Neuron (in vitro differentiated cells): ENCODE measurements around the gene VSIG10L.
A peak's percentile ranks its signal among the peaks of the same experiment; 100 is the strongest.

ENCODE experiments used
- H2AFZ ChIP-seq: one replicate; pipeline ENCODE4 v1.6.1; 2013; ENCODE audit warnings: low read depth, mild to moderate bottlenecking, inconsistent platforms, low read length, moderate library complexity
- H3K27me3 ChIP-seq: one replicate; pipeline ENCODE4 v1.6.1; 2013; ENCODE audit warnings: low read length; ENCODE audit not compliant: insufficient read depth
- H3K36me3 ChIP-seq: one replicate; pipeline ENCODE4 v1.6.1; 2013; ENCODE audit warnings: low read length; ENCODE audit not compliant: insufficient read depth
- H3K4me1 ChIP-seq: one replicate; pipeline ENCODE4 v1.6.1; 2013; ENCODE audit warnings: low read length; ENCODE audit not compliant: insufficient read depth
- H3K4me3 ChIP-seq: 2 replicates; pipeline ENCODE4 v1.5.1; 2013; ENCODE audit warnings: mild to moderate bottlenecking, low read length, moderate library complexity
- H3K9me3 ChIP-seq: one replicate; pipeline ENCODE4 v1.6.1; 2013; ENCODE audit warnings: low read length

VSIG10L gene

GRCh38 chr19:51339313-51339686, 2.6 kb downstream of the VSIG10L start:
- peak overlapping the region; percentile 62 for H3K4me3 ChIP-seq
- H3K4me1 ChIP-seq, result no peaks in the 10 kb centered on the region
- peak overlapping the region; percentile 93 for H2AFZ ChIP-seq
- no peaks in the 10 kb centered on the region for H3K36me3 ChIP-seq
- H3K9me3 ChIP-seq, result no peaks in the 10 kb centered on the region
- H3K27me3 ChIP-seq, result peaks cover 3% of the 10 kb centered on the region

DNA sequence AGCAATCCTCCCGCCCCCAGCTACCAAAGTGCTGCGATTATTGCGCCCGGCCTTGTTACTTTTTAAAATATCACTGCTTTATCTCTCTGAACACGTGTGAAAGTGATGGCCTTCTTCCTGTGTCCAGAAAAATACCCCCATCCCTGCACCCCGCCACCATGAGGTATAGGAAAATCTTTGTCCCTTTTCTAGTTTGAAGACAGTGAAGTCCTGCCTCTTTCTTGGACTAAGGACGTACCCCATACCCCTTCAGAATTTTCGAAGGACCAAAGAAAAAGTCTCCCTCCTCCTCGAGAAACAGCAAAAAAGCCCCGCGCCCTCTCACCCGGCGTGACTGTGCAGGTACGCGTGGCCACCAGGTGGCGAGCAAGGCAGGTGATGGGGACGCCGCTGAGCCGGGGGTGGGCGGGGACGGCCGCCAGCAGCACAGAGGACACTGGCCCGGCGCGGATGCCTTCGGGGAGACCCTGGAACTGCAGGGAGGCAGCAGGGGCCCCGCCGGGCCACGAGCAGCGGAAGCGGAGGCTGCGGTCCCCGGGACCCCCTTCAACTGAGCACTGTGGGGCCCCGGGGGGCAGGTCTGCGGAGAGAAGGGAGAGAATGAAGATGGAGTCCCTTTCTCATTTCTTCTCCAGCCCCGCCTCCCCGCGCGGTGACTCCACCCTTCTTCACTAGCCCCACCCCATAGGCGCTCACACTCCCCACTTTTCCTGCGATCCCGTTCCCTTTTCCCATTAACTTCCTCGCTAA, 3.2 kb downstream of the VSIG10L start:
- Histone ChIP-seq H3K4me1 (no peaks in the 10 kb centered on the region), H3K36me3 (no peaks in the 10 kb centered on the region), H3K27me3 (peaks cover 3% of the 10 kb centered on the region), H2AFZ (peak overlapping the region; percentile 93), H3K9me3 (no peaks in the 10 kb centered on the region), H3K4me3 (peak overlapping the region; percentile 62)

DNA sequence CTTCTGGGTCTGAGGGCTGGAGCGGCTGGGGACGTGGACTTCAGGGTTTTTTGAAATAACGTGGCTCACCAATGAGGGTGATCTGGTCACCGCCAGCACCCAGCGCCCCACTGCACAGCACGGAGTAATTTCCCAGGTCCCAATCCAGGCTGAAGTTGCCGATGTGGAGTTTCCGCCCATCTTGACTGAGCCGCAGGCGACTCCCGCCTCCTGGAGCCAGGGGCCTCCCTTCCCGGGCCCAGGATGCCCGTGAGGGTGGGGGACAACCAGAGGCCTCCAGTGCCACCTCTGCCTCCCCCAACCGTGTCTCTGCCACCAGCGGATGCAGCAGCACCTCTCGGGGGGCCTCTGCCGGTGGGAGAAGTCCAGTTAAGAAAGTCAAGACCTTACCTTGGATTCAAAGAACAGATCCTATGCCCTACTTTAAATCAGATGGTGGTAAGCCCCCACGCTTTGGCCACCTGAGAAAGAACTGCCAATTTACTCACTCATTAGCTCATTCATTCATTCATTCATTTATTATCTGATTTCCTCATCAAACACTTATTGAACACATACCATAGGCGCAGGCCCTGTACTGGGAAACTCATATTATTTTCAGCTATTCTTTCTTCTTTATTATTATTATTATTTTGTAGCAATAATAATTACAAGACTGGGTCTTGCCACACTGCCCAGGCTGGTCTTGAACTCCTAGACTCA, 3.9 kb downstream of the VSIG10L start:
- Histone ChIP-seq H3K36me3 (no peaks in the 10 kb centered on the region), H2AFZ (no peak overlapping the region), H3K9me3 (no peaks in the 10 kb centered on the region), H3K4me3 (peak overlapping the region; percentile 62), H3K4me1 (no peaks in the 10 kb centered on the region), H3K27me3 (peaks cover 3% of the 10 kb centered on the region)

DNA sequence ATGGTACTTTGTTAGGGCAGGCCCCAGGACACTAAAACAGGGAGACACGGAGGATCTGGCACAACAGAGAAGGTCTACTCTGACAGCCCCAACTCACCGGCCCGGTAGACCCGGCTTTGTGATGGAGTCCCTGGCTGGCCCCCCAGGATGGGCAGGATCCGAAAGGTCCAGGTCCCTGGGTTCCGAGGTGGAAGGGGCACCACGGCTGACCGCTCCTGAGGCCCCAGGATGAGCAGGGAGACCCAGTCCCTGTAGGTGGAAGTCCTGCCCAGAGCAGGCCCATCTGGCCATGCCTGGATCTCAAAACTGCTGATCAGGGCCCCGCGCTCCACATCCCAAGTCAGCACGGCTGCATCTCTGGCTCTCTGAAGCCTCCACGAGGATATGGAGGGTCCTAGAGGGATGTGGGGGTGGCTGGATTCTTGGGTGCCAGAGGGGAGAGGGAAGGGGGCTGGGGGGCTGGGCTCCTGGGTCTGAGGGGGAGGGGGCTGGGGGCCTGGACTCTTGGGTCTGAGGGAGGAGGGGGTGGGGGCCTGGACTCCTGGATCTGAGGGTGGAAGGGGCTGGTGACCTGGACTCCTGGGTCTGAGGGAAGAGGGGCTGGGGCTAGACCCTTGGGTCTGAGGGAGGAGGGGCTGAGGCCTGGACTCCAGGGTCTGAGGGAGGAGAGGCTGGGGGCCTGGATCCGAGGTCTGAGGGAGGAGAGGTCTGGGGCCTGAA, 4.6 kb downstream of the VSIG10L start:
- H3K27me3 ChIP-seq, result peaks cover 3% of the 10 kb centered on the region
- no peaks in the 10 kb centered on the region for H3K4me1 ChIP-seq
- no peaks in the 10 kb centered on the region for H3K9me3 ChIP-seq
- no peak overlapping the region for H3K4me3 ChIP-seq
- no peak overlapping the region for H2AFZ ChIP-seq
- H3K36me3 ChIP-seq, result no peaks in the 10 kb centered on the region

- H2AFZ ChIP-seq, result no peak overlapping the region
- no peaks in the 10 kb centered on the region for H3K36me3 ChIP-seq
- no peaks in the 10 kb centered on the region for H3K4me1 ChIP-seq
- no peak overlapping the region for H3K4me3 ChIP-seq
- no peaks in the 10 kb centered on the region for H3K27me3 ChIP-seq
- no peaks in the 10 kb centered on the region for H3K9me3 ChIP-seq
Measured at GRCh38 chr19:51333836-51334460, 8.0 kb downstream of the VSIG10L start.

DNA sequence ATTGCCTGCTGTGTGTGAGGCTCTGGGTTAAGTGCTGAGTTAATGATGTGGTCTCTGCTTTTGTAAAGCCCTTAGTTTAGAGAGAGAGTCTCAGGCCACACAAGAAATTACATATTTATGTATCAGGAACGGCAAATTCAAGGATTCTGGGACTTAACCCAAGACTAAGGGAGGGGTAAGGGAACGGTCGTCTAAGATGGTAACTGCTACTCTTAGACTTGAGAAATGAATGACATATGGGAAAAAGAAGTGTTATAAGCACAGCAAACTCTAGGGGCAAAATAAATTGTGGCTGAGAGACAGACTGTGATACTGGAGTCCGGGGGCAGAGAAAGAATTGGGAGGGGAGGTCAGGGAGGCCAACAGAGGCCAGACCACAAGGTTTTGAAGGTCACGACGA, 10.2 kb downstream of the VSIG10L start:
- peaks cover 8% of the 10 kb centered on the region for H3K27me3 ChIP-seq
- H3K36me3 ChIP-seq, result no peaks in the 10 kb centered on the region
- no peaks in the 10 kb centered on the region for H3K4me1 ChIP-seq
- no peaks in the 10 kb centered on the region for H3K9me3 ChIP-seq
- H2AFZ ChIP-seq, result no peak overlapping the region
- no peak overlapping the region for H3K4me3 ChIP-seq

DNA sequence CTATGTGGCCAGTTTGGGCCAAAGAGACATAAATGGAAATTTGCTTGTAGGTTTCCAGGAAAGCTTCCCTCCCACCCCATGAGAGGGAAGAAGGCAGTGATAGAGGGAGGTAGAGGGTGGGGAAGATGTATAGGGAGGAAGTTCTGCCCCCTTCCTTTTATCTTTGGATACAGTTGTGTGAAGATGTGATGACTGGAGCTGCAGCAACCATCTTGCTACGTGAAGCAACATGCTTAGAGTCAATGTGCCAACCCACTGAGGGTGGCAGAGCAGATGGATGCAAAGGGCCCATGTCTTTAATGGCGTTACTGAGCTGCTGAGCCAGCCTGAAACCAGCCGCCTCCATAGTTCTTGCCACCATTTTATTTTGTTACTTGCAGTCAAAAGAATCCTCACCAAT, 10.7 kb downstream of the VSIG10L start:
- H3K36me3 ChIP-seq, result no peaks in the 10 kb centered on the region
- no peak overlapping the region for H2AFZ ChIP-seq
- peaks cover 8% of the 10 kb centered on the region for H3K27me3 ChIP-seq
- no peak overlapping the region for H3K4me3 ChIP-seq
- H3K9me3 ChIP-seq, result no peaks in the 10 kb centered on the region
- H3K4me1 ChIP-seq, result no peaks in the 10 kb centered on the region

DNA sequence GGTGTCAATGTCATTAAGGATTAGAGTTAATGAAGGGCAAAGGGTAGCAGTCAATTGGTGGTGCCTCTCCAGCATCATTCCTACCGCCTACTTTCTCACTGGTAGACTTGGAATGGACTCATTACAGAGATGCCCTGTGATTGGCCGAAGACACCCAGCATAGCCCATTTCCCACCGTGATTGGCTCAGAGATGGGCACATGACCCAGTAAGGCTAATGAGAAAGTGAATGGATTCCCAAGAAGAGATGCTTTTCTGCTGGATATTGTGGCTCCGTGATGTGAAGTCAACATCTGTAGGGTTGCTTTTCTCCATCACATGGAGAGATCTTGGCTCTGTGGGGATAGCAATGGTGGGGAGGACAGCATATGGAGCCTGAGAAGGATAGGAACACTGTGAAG, 11.6 kb downstream of the VSIG10L start:
- H3K36me3 ChIP-seq, result no peaks in the 10 kb centered on the region
- H3K9me3 ChIP-seq, result no peaks in the 10 kb centered on the region
- peaks cover 8% of the 10 kb centered on the region for H3K27me3 ChIP-seq
- H3K4me1 ChIP-seq, result no peaks in the 10 kb centered on the region
- no peak overlapping the region for H2AFZ ChIP-seq
- H3K4me3 ChIP-seq, result no peak overlapping the region

GRCh38 chr19:51329411-51329810, 12.5 kb downstream of the VSIG10L start:
- no peaks in the 10 kb centered on the region for H3K9me3 ChIP-seq
- H3K4me1 ChIP-seq, result no peaks in the 10 kb centered on the region
- H2AFZ ChIP-seq, result no peak overlapping the region
- no peak overlapping the region for H3K4me3 ChIP-seq
- no peaks in the 10 kb centered on the region for H3K36me3 ChIP-seq
- H3K27me3 ChIP-seq, result peaks cover 10% of the 10 kb centered on the region

DNA sequence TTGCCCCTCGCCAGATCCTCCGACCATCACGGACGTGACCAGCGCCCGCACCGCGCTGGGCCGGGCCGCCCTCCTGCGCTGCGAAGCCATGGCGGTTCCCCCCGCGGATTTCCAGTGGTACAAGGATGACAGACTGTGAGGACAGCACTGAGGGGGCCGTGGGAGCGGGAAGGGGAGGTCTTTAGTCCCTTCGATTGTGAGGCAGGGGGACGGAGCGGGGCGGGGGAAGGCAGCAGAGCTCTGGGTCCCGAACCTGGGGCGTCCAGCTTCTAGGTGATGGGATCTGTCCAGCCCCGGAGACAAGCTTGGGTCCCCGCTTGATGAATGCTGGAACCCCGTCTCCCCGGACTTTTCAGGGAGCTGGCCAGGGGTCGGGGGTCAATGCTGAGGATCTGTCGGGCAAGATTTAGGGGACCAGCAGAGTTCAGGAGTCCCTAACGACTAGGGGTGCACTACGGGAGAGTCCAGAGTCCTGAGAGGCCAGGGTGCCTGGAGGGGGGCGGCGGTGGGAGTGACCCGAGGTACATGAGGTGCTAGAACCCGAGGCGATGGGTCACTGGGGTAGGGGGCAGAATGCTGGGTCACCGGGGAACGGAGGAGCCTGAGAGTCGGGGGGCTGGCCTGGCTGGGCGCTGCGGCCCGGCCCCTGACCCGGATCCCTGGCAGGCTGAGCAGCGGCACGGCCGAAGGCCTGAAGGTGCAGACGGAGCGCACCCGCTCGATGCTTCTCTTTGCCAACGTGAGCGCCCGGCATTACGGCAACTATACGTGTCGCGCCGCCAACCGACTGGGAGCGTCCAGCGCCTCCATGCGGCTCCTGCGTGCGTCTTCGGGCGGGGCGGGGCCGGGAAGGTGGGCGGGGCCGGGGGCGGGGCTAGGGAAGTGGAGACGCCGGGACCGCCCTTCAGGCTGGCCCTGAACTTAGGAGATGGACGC, 14.6 kb downstream of the VSIG10L start:
- no peaks in the 10 kb centered on the region for H3K4me1 ChIP-seq
- no peaks in the 10 kb centered on the region for H3K36me3 ChIP-seq
- H3K9me3 ChIP-seq, result no peaks in the 10 kb centered on the region
- peaks cover 12% of the 10 kb centered on the region for H3K27me3 ChIP-seq
- H3K4me3 ChIP-seq, result no peak overlapping the region
- no peak overlapping the region for H2AFZ ChIP-seq

GRCh38 chr19:51326216-51327065, 15.5 kb downstream of the VSIG10L start:
- Histone ChIP-seq H3K27me3 (peaks cover 12% of the 10 kb centered on the region), H3K9me3 (no peaks in the 10 kb centered on the region), H2AFZ (no peak overlapping the region), H3K4me1 (no peaks in the 10 kb centered on the region), H3K36me3 (no peaks in the 10 kb centered on the region), H3K4me3 (no peak overlapping the region)
